Measurements from ENCODE around the gene OSBPL9. TPM values are rescaled to one million over a fixed set of nuclear protein-coding genes. Genes with fewer than 3 reads are reported as not detected.

The OSBPL9 gene
- total and polyA plus RNA-seq, 9 of the 15 experiments (the other 6 are each of a cell fraction or from before 2014, with no cell fraction given), result 43.9 to 217 (median 170) TPM

- TF ChIP-seq REST (IDR thresholded peaks at IDR 0.05; ENCODE audit: borderline replicate concordance), result no peak; the same call in 1 of the 2 replicates
- peak; percentile 28; the same call in 1 of the 2 replicates for TF ChIP-seq REST (CRISPR knock-in tag; IDR thresholded peaks at IDR 0.05; ENCODE audit: low read depth)
- no peak for TF ChIP-seq NCOA6 (IDR thresholded peaks at IDR 0.05)
- TF ChIP-seq, protein P1, sequence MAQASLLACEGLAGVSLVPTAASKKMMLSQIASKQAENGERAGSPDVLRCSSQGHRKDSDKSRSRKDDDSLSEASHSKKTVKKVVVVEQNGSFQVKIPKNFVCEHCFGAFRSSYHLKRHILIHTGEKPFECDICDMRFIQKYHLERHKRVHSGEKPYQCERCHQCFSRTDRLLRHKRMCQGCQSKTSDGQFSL (CRISPR knock-in tag; IDR thresholded peaks at IDR 0.05), result peak; percentile 82
- TF ChIP-seq, protein P1 (tag; IDR thresholded peaks at IDR 0.05), result peak in 1 of 2 experiments; percentile 92; a peak in 2 of 4 replicates
- TF ChIP-seq, protein P2, sequence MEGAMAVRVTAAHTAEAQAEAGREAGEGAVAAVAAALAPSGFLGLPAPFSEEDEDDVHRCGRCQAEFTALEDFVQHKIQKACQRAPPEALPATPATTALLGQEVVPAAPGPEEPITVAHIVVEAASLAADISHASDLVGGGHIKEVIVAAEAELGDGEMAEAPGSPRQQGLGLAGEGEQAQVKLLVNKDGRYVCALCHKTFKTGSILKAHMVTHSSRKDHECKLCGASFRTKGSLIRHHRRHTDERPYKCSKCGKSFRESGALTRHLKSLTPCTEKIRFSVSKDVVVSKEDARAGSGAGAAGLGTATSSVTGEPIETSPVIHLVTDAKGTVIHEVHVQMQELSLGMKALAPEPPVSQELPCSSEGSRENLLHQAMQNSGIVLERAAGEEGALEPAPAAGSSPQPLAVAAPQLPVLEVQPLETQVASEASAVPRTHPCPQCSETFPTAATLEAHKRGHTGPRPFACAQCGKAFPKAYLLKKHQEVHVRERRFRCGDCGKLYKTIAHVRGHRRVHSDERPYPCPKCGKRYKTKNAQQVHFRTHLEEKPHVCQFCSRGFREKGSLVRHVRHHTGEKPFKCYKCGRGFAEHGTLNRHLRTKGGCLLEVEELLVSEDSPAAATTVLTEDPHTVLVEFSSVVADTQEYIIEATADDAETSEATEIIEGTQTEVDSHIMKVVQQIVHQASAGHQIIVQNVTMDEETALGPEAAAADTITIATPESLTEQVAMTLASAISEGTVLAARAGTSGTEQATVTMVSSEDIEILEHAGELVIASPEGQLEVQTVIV (CRISPR knock-in tag; IDR thresholded peaks at IDR 0.05; ENCODE audit: borderline replicate concordance), result no peak
- no peak for TF ChIP-seq ZNF12 (CRISPR knock-in tag; IDR thresholded peaks at IDR 0.05)
- TF ChIP-seq TAF7 (tag; IDR thresholded peaks at IDR 0.05), result no peak
- TF ChIP-seq ADNP (tag; IDR thresholded peaks at IDR 0.05), result no peak
- TF ChIP-seq SREBF2 (CRISPR knock-in tag; IDR thresholded peaks at IDR 0.05), result no peak
- TF ChIP-seq SAFB (IDR thresholded peaks at IDR 0.05; ENCODE audit: borderline replicate concordance, low read depth, low read length), result no peak
- TF ChIP-seq SNRNP70 (optimal IDR thresholded peaks at IDR 0.05; ENCODE audit: low read depth, low read length), result no peak
- peak; percentile 52 for TF ChIP-seq CBFA2T3 (IDR thresholded peaks at IDR 0.05)
- no peak for TF ChIP-seq ZNF766 (CRISPR knock-in tag; conservative IDR thresholded peaks at IDR 0.05)
- peak; percentile 77 for TF ChIP-seq DPF2 (IDR thresholded peaks at IDR 0.05)
- TF ChIP-seq BMI1 (IDR thresholded peaks at IDR 0.05; ENCODE audit: low read length), result no peak
- TF ChIP-seq ZBTB1 (CRISPR knock-in tag; IDR thresholded peaks at IDR 0.05; ENCODE audit: borderline replicate concordance, low read depth), result 0 out of 2 replicates have a peak, but pooled peaks have one; percentile 66
- TF ChIP-seq L3MBTL2 (IDR thresholded peaks at IDR 0.05), result peak; percentile 70
- TF ChIP-seq SP2 (IDR thresholded peaks at IDR 0.05; ENCODE audit: extremely low read depth, low read depth, low read length, poor library complexity, severe bottlenecking), result no peak
Observed at GRCh38 chr1:51729156-51729823, 112.4 kb downstream of the OSBPL9 start (continued).
